ES-I3 (cell line): ENCODE data around the gene ARHGEF38.

Experiments
- H3K36me3 ChIP-seq: 2 replicates; pipeline ENCODE4 v1.6.1; 2013; ENCODE audit warnings: mild to moderate bottlenecking, low read length, control low read depth, moderate library complexity; ENCODE audit not compliant: insufficient read depth
- H3K4me1 ChIP-seq: 2 replicates; pipeline ENCODE4 v1.6.1; 2013; ENCODE audit warnings: mild to moderate bottlenecking, control low read depth, low read length; ENCODE audit not compliant: insufficient read depth
- H3K9ac ChIP-seq: 2 replicates; pipeline ENCODE4 v1.6.1; 2013; ENCODE audit warnings: low read depth, mild to moderate bottlenecking, low read length, moderate library complexity
- H3K9me3 ChIP-seq: 2 replicates; pipeline ENCODE4 v1.6.1; 2013; ENCODE audit warnings: mild to moderate bottlenecking, low read length, moderate library complexity; ENCODE audit not compliant: control insufficient read depth, insufficient read depth

The ARHGEF38 gene, protein sequence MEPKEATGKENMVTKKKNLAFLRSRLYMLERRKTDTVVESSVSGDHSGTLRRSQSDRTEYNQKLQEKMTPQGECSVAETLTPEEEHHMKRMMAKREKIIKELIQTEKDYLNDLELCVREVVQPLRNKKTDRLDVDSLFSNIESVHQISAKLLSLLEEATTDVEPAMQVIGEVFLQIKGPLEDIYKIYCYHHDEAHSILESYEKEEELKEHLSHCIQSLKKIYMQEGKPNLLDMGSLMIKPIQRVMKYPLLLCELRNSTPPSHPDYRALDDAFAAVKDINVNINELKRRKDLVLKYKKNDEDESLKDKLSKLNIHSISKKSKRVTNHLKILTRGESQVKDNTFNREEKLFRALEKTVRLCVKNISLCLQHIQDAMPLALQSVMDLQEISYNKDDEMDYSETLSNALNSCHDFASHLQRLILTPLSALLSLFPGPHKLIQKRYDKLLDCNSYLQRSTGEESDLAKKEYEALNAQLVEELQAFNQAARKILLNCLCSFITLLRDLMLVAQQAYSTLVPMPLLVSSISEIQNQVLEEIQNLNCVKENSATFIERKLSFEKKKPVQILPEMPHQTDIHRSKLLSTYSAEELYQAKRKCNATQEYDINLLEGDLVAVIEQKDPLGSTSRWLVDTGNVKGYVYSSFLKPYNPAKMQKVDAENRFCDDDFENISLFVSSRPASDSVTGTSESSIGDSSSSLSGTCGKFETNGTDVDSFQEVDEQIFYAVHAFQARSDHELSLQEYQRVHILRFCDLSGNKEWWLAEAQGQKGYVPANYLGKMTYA

DNA sequence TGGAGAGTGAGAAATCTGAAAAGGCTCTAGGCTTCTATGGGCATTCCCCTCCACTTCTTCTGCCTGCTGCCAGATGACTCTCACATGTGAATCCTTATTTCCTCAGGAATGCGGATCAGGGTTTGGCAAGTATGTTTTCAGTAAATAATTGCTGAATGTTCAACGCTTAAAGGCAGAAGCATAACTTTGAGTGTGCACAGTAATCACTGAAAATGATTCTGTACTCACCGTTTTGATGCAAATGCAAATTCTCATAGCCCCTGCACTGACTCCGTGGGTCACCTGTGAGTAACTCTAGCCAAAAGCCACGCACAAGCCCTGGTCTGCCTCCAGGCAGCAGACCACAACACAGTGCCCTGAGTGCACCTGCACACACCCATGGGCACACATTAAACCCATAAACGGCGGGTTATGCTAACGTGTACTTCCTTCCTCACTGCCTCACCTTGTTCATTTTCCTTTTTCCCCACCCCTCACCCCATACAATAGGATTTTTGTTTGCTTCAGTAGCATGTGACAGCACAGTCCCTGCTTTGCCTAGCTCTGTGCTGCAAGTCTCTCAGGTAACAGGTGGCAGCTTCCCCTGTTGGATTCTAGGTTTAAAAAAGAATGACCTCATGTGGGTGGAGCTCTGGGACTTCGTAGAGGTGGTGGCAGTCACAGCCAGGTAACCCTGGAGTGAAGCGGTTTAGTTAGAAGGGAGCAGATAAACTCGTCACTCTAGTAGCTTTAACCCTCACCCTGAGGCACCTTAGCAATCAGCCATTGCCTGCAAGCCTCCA is at the start of gene ARHGEF38:
Gene ARHGEF38 (plus strand): TSS at position 656 of the 782 bp plus-strand sequence. CDS start 146 bp downstream, outside the sequence.
- Histone ChIP-seq H3K9me3 (no peaks in the 10 kb centered on the region), H3K4me1 (peaks cover 5% of the 10 kb centered on the region; the same call in 1 of the 2 replicates), H3K36me3 (no peaks in the 10 kb centered on the region), H3K9ac (no peak within 1 kb of the TSS)

DNA sequence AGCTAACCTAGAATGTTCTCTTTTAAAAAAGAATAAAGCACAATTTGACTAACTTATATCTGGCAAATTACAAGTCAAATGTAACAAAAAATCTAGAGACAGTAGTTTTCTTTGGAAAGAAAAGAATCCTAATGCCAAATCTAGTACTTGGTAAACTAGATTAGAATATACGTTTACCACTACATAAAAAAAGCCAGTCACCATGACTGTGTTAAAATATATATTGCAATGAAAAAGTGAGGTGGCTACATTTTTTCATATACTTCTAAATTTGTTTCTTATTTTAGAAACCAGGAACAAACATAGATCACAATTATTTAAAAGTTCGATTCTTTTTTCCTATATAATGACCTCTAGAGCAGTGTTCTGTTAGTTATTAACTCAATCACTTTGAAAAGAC is 48.9 kb upstream of the ARHGEF38 start:
- H3K4me1 ChIP-seq, result no peaks in the 10 kb centered on the region

DNA sequence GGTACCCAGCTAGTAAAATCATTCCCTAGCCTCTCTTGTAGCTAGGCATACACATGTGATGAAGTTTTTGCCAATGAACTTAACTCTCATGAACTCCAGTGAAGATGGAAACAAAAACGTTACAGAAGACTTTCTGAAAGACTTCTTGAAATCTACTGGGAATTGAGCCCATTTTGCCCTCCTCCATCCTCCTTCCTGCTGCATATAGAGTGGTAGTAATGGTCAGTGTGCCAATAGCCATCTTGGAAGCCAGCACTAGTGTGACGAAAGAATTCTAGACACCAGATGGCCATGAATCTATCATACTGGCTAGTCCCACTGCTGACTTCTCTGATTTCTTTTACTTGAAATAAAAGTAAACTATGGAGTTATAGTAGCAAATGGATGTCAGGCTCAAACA is 47.7 kb upstream of the ARHGEF38 start:
- Histone ChIP-seq H3K4me1 (no peaks in the 10 kb centered on the region), H3K9ac (no peak overlapping the region), H3K9me3 (no peaks in the 10 kb centered on the region), H3K36me3 (no peaks in the 10 kb centered on the region)

More for the DNA sequence above, 48.9 kb upstream of the ARHGEF38 start:
- no peaks in the 10 kb centered on the region for H3K36me3 ChIP-seq
- H3K9me3 ChIP-seq, result no peaks in the 10 kb centered on the region
- no peak overlapping the region for H3K9ac ChIP-seq

DNA sequence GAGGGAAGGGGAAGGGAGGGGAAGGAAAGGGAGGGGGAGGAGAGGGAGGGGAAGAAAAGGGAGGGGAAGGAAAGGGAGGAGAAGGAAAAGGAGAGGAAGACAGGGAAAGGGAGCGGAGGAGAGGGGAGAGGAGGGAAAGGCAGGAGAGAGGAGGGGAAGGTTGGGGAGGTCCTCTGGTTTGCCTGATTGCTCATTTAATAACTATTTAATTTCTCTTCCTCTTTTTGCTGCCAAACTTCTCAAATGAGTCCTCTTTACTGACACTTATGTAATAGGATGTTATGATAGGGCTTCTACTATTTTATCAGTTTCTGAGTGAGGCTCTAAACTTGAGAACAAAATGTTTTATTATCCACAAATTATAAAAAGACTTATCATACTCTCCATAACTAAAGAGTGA is 43.1 kb upstream of the ARHGEF38 start:
- Histone ChIP-seq H3K36me3 (no peaks in the 10 kb centered on the region), H3K4me1 (no peaks in the 10 kb centered on the region), H3K9ac (no peak overlapping the region), H3K9me3 (no peaks in the 10 kb centered on the region)

DNA sequence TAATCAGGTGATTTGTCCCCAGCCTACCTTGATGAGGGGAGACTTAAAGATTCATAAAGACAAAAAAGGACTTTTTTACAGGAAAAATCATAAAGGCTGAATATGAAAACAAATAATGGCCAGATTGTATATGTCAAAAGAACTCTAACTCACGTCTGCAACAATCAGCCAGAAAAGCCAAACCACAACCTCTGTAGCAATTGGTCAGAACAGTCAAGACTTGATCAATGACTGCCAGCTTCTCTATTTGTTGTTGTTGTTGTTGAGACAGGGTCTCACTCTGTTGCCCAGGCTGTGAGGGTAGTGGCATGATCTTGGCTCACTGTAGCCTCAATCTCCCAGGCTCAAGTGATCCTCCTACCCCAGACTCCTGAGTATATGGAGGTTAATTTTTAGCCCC is 42.7 kb upstream of the ARHGEF38 start:
- H3K9me3 ChIP-seq, result no peaks in the 10 kb centered on the region
- H3K36me3 ChIP-seq, result no peaks in the 10 kb centered on the region
- H3K9ac ChIP-seq, result no peak overlapping the region
- H3K4me1 ChIP-seq, result no peaks in the 10 kb centered on the region

DNA sequence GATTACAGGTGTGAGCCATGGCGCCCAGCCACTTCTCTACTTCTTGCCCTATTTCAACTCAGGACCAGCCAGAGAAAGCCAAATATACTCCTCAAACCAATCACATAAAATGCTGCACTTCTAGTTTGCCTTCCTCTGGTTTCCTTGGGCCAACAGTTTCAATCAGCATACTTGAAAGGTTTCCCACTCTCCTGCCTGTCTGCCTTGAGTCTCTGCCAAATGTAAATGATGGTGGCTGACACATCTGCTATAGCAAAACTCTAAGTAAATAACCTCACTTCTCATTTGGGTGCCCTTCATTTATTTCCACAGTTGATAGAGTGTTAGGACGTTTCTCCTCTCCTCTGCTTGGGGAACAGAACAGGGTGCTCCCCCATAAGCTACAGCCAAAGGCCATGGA is 42.2 kb upstream of the ARHGEF38 start:
- H3K4me1 ChIP-seq, result no peaks in the 10 kb centered on the region
- H3K9ac ChIP-seq, result no peak overlapping the region
- no peaks in the 10 kb centered on the region for H3K36me3 ChIP-seq
- H3K9me3 ChIP-seq, result no peaks in the 10 kb centered on the region

DNA sequence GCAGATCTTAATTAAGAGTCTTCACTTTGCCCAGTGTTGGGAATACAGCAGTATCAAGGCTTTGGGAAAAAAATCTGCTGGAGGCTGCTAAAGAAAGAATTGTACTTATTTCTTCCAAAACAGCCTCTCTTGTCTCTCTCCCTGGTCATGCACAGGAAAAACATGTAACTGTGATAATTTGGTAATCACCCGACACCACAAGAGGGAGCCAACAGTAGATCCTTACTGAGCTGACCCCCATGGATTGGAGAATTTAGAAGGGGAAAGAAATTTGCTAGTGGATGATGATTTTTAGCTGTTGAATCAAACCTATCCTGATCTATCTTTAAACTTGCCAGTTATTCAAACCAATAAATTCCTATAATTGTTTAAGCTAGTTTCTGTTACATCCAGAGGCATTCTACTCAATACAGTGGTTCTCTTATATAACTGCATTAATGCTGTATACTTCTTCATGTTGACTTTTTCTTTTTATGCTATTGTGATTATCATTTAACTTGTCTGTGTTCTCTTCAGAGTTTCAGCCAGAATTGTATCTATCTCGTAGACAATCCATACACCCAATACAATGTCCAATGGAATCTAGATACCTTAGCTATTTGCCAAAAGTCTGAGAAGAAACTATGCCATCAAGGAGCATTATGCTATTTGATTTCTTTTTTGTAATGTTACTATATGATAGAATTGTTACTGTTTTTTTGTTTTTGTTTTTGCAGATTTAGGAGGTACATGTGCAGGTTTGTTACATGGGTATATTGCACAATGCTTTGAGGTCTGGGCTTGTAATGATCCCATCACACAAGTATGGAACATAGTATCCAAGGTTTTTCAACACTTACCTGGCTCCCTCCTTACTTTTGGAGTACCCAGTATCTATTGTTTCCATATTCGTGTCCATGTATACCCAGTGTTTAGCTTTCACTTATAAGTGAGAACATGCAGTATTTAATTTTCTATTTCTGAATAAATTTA is 31.3 kb upstream of the ARHGEF38 start:
- H3K36me3 ChIP-seq, result no peaks in the 10 kb centered on the region; the same call in 1 of the 2 replicates
- no peaks in the 10 kb centered on the region for H3K9me3 ChIP-seq
- H3K4me1 ChIP-seq, result no peaks in the 10 kb centered on the region
- H3K9ac ChIP-seq, result no peak overlapping the region

DNA sequence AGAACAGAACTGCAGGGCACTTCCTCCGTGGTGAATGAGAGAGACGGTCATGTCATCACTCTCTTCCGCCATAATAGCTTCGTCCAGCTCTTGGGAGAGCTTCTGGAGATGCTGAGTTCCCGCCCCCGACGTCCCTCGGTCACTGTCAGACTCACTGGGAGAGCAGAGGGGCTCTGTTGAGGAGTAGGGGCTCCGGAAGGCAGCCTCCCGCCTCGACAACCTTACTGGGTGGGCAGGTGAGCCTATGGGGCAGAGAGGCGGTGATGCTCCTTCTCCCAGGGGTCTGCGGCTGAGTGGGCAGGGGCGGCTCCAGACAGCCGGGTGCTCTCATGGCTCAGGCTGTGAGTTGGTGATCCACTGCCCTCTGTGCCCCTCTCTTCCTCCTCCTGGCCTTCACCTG is 25.8 kb upstream of the ARHGEF38 start:
- Histone ChIP-seq H3K9me3 (no peaks in the 10 kb centered on the region), H3K4me1 (no peaks in the 10 kb centered on the region), H3K36me3 (no peaks in the 10 kb centered on the region), H3K9ac (no peak overlapping the region)

DNA sequence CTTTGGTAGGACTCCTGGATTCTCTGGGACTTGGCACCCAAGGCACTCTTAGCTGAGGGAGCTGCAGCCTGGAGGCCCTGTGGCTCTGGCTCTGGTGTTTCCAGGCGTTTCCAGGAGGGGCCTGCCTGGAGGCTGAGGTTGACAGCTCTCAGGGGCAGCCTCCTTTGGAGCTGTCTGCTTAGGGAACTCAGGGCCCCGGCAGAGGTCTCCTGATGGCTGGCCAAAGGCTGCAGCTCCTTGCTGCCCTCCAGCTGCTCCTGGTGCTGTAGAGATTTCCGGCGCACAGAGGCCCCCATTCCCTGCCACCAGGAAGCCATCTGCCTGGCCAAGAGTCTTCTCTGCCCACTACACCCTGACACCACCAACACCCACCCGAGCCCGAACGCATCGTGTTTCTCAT is 25.3 kb upstream of the ARHGEF38 start:
- no peak overlapping the region for H3K9ac ChIP-seq
- H3K9me3 ChIP-seq, result no peaks in the 10 kb centered on the region
- no peaks in the 10 kb centered on the region for H3K36me3 ChIP-seq
- no peaks in the 10 kb centered on the region for H3K4me1 ChIP-seq

DNA sequence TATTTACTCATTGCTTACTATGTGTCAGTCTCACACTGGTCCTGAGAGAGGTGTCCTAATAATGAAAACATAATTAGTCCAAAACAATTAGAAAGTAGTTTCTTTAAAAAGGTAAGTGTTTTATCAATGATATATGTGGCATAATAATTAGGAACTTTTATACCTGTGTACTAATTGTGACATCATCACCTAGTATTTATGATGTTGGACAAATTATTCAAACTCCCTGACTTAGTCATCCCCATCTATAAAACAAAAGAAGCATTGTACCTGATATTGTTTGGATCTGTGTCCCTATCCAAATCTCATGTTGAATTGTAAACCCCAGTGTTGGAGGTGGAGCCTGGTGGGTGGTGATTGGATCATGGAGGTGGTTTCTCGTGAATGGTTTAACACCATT is 15.8 kb upstream of the ARHGEF38 start:
- no peaks in the 10 kb centered on the region for H3K4me1 ChIP-seq
- H3K9me3 ChIP-seq, result no peaks in the 10 kb centered on the region; the same call in 1 of the 2 replicates
- no peak overlapping the region for H3K9ac ChIP-seq
- no peaks in the 10 kb centered on the region for H3K36me3 ChIP-seq

DNA sequence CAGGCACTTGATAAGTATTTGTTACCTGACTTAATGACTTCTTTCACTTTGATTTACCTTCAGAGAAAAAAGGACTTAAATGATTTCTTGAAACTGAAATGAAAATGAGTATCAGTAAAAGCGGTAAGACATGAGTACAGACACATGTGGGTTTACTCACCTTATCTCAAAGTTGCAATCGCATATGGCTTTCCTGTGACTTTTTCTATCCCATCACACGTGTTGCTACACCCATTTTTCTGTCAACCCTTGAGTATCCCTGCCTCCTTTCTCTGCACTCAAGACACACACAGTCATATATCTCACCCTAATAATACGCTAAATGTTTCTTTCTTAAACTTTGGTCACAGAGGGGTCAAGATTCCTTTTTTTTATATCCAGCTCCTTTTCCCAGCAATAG is 11.0 kb upstream of the ARHGEF38 start:
- H3K9me3 ChIP-seq, result no peaks in the 10 kb centered on the region; the same call in 1 of the 2 replicates
- no peaks in the 10 kb centered on the region for H3K4me1 ChIP-seq
- no peaks in the 10 kb centered on the region for H3K36me3 ChIP-seq
- H3K9ac ChIP-seq, result no peak overlapping the region

DNA sequence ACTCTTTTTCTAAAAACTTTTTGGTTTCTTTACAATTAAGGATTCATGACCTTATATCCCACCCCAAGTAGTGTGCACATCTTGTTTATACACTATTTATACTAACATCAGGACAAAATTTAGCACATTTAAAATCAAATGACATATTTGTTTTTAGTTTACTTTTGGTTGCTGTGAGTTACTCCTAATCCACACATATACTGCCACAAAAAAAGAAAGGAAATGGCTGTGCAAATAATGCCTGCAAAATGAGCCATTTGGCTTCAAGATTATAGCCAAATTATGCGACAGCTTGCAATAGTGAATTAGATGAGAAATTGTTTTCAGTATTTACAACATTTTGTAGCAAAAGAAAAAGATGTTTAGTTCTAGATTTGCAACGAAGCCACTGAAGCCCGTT is 10.4 kb upstream of the ARHGEF38 start:
- H3K36me3 ChIP-seq, result no peaks in the 10 kb centered on the region
- H3K4me1 ChIP-seq, result no peaks in the 10 kb centered on the region
- H3K9me3 ChIP-seq, result no peaks in the 10 kb centered on the region; the same call in 1 of the 2 replicates
- no peak overlapping the region for H3K9ac ChIP-seq

DNA sequence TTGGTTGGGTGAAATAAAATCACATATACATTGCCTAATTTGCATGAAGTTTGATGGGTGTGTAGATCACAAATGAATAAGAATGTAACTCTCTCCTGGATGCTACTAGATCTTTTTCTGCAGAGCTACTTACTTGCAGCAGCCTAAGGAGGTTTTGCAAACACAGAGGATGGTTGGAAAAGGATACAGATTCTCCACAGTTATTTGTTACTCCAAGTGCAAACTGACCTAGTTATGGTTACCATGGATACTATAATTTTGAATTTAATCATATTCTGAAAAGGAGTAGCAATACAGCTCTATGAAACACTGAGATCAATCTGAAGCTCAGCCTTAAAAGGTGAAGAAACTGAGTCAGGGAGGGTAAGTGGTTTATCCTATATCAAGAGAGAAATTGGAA is 9.1 kb upstream of the ARHGEF38 start:
- H3K36me3 ChIP-seq, result no peaks in the 10 kb centered on the region
- no peaks in the 10 kb centered on the region for H3K4me1 ChIP-seq
- no peak overlapping the region for H3K9ac ChIP-seq
- H3K9me3 ChIP-seq, result no peaks in the 10 kb centered on the region
